Gastroesophageal sphincter (tissue), 3 donors: ENCODE results near the gene RNF126.

Experiments
- CTCF ChIP-seq, 4 experiments: fragments of 200-600 bp in 2 of 4; fragments of 450-650 bp in 2 of 4; sonication (generic) in 1 of 4; IDR thresholded peaks; one replicate each; pipeline ENCODE4 v1.5.1; 2017 to 2019; ENCODE audit warnings: antibody characterized with exemption in 4 of 4, mild to moderate bottlenecking in 2 of 4, moderate library complexity in 2 of 4
- EP300 ChIP-seq: sonication (generic); formaldehyde crosslinking; IDR thresholded peaks from one replicate; pipeline ENCODE4 v1.6.1; 2017; ENCODE audit warnings: antibody characterized with exemption, mild to moderate bottlenecking
- POLR2A ChIP-seq, 2 donors: fragments of 450-650 bp; IDR thresholded peaks; one replicate each; pipeline ENCODE4 v1.6.1; 2017; ENCODE audit warnings: antibody characterized with exemption in 2 of 2, mild to moderate bottlenecking in 2 of 2, moderate library complexity in 1 of 2
- POLR2AphosphoS5 ChIP-seq: sonication (generic); formaldehyde crosslinking; IDR thresholded peaks from one replicate; pipeline ENCODE4 v1.6.1; 2017; ENCODE audit warnings: antibody characterized with exemption

GRCh38 chr19:711254-711653, 48.2 kb upstream of the RNF126 start:
- no peak for TF ChIP-seq CTCF (IDR thresholded peaks at IDR 0.05)
- TF ChIP-seq POLR2A (IDR thresholded peaks at IDR 0.05) = no peak
- TF ChIP-seq POLR2AphosphoS5 = no peak
- no peak for TF ChIP-seq EP300
